Spleen (tissue), 11 donors: ENCODE data around the gene RXYLT1. TPM values are rescaled to one million over a fixed set of nuclear protein-coding genes. Genes with fewer than 3 reads are reported as not detected.
A peak's percentile ranks its signal among the peaks of the same experiment; 100 is the strongest.

ENCODE experiments used
- DNase-seq: peaks from one replicate; pipeline ENCODE4 v3.0.0-alpha.2; 2020
- H3K27ac ChIP-seq, 8 donors: fragments of 200-600 bp; sonication (generic) in 7 of 8; 1 replicate in 4 of 8; 2 replicates in 4 of 8; pipeline versions ENCODE4 v1.5.0 to v1.8.0; 2016 to 2021; ENCODE audit warnings: inconsistent platforms in 4 of 8, mild to moderate bottlenecking in 4 of 8, moderate library complexity in 1 of 8
- H3K27me3 ChIP-seq, 7 donors: fragments of 200-600 bp; sonication (generic) in 6 of 7; replicated peaks in 1 of 7; 1 replicate in 4 of 7; 2 replicates in 3 of 7; pipeline versions ENCODE4 v1.5.0 to v1.8.0; 2016 to 2021; ENCODE audit warnings: inconsistent platforms in 3 of 7, mild to moderate bottlenecking in 1 of 7
- H3K36me3 ChIP-seq, 6 donors: fragments of 200-600 bp; sonication (generic) in 5 of 6; 1 replicate in 4 of 6; 2 replicates in 2 of 6; pipeline versions ENCODE4 v1.5.0 to v1.8.0; 2016 to 2021; ENCODE audit warnings: inconsistent platforms in 2 of 6
- H3K4me1 ChIP-seq, 6 donors: fragments of 200-600 bp; sonication (generic) in 5 of 6; 1 replicate in 3 of 6; 2 replicates in 3 of 6; pipeline versions ENCODE4 v1.5.0 to v1.8.0; 2016 to 2021; ENCODE audit warnings: inconsistent platforms in 3 of 6
- H3K4me3 ChIP-seq, 8 donors: fragments of 200-600 bp; sonication (generic) in 7 of 8; 1 replicate in 4 of 8; 2 replicates in 4 of 8; pipeline versions ENCODE4 v1.5.0 to v1.8.0; 2016 to 2021; ENCODE audit warnings: inconsistent platforms in 4 of 8, mild to moderate bottlenecking in 4 of 8, moderate library complexity in 2 of 8
- H3K9me3 ChIP-seq, 8 donors: fragments of 200-600 bp; sonication (generic) in 7 of 8; 1 replicate in 4 of 8; 2 replicates in 4 of 8; pipeline versions ENCODE4 v1.5.0 to v1.8.0; 2016 to 2021; ENCODE audit warnings: inconsistent platforms in 4 of 8
- CTCF ChIP-seq, 11 experiments: fragments of 200-600 bp in 7 of 11; fragments of 450-650 bp in 4 of 11; sonication (generic) in 4 of 11; IDR thresholded peaks in 8 of 11; conservative IDR thresholded peaks in 3 of 11; 1 replicate in 7 of 11; 2 replicates in 4 of 11; pipeline versions ENCODE4 v1.4.0 to v1.8.0; 2016 to 2021; ENCODE audit warnings: antibody characterized with exemption in 11 of 11, inconsistent platforms in 4 of 11, mild to moderate bottlenecking in 1 of 11
- POLR2A ChIP-seq, 3 donors: fragments of 450-650 bp; IDR thresholded peaks; one replicate each; pipeline ENCODE4 v1.5.1; 2017; ENCODE audit warnings: antibody characterized with exemption in 3 of 3, mild to moderate bottlenecking in 1 of 3
- POLR2AphosphoS5 ChIP-seq, 3 donors: sonication (generic); formaldehyde crosslinking; IDR thresholded peaks; one replicate each; pipeline ENCODE4 v1.5.1; 2017; ENCODE audit warnings: antibody characterized with exemption in 3 of 3
- WGBS, 5 donors: extraction: QIAGEN DNeasy Blood & Tissue Kit in 3 of 5; methylation state at CpG; one replicate each; pipeline versions ENCODE4 v1.1.5 to v1.1.7; 2013 to 2018; 5-methylcytosine and 5-hydroxymethylcytosine counted together
- intact Hi-C: fragments of 100-400 bp; cut with DNase I; formaldehyde crosslinking; loops from one replicate; pipeline ENCODE4 v1.15.0; 2023; ENCODE audit warnings: low total_unique reads
- polyA plus RNA-seq, 3 donors: library from polyadenylated mRNA; stranded (reverse); fragments of 200-250 nt; gene quantifications; one replicate each; pipeline ENCODE4 v1.2.1, GENCODE V29; 2013
- total RNA-seq, 7 donors: library from RNA; depleted of rRNA in 3 of 7; stranded (reverse); fragments of >200 nt in 3 of 7; fragmentation: NEBNext Ultra II Directional in 4 of 7; extraction: Animal tissue kit (Norgen Biotek cat#: 25700) in 4 of 7; gene quantifications; one replicate each; pipeline versions ENCODE4 v1.1.0 to v1.2.1, GENCODE V29; 2016 to 2021
- donor health status: healthy with polysubstance abuse.
- donor health status: DM: no; HTN: no; CAD: no; lungs with moderate emphysema.
- donor health status: DM: no; HTN: no; CAD: no.
- donor health status: Bipolar disorder and iron deficiency.
- donor health status: healthy.
- donor health status: DM: no; HTN: no; CAD: no.
- donor health status: DM: yes; HTN: yes; CAD: no.

RXYLT1 gene
- total and polyA plus RNA-seq, 10 donors = 9.2 to 23.0 (median 15.9) TPM

DNA sequence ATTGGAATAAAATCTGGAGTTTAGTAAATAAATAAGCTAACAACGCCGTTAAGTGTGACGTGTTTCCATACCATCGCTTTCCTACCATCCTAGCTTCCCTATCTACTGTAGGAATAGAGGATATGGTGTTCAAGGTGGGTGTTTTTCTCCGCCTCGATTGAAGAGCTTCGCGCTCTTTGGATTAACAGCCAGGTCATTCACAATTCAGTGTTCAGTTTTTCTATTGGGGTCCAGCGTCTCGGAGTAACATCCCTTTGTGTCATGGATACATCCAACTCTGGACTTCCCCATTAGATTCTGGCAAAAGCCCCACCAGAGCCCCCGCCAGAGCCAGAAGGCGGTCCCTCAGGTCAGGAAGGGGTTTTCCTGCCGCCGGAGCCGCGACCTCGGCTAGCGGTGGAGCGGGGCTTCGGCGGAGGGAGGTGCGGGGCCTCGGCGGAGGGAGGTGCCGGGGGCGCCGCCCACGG is 63.6 kb downstream of the RXYLT1 start:
- peaks cover 3 to 49% (median 23%) of the 10 kb centered on the region in 6 donors for H3K4me1 ChIP-seq
- peaks cover 0 to 28% (median 4%) of the 10 kb centered on the region in 7 donors for H3K27me3 ChIP-seq
- 11 to 35% (median 13%) methylated on average over 12 to 28 of the region's 28 CpGs for WGBS, 5 donors
- H3K36me3 ChIP-seq = no peaks in the 10 kb centered on the region
- intact Hi-C loops = loop anchor here (5.0 kb wide), 2 partner anchors 339 to 414 kb away; no protein-coding TSS in a partner anchor
- TF ChIP-seq POLR2AphosphoS5 (IDR thresholded peaks at IDR 0.05) = no peak
- no peaks in the 10 kb centered on the region for H3K9me3 ChIP-seq
- DNase-seq = no peak
- H3K4me3 ChIP-seq = peak overlapping the region; percentile 39 to 96 (median 73)
- peak overlapping the region; percentile 39 to 93 (median 89) for H3K27ac ChIP-seq

DNA sequence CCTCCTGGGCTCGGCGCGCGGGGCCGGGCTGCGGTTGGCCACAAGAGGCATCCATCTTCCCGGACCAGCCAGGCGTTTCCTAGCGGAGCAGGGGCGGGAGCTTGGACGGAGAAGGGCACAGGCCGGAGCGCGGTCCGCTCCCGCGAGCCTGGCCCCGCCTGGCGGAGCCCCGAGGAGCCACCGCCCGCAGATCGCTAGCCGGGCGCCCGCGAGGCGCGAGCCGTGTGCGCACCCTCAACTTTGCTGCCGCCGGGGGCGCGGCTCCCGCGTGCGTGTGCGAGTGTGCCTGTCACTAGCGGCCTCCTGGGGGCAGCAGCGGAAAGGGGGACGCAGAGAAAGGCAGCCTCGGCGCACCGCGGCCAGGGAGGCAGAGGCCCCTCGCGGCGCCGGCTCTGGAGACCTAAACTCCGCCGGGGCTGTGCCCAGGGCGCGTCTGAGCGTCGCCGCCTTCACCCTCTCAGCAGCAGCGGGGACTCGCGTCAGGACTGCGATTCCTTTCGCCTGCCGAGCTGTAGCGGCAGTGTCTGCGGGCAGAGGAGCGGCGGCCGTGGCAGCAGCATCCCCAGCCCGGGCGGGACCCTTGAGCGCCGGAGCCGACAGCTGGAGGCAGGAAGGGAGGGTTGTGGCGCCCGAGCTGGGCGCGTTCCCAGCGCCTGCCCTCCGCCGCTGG is 64.1 kb downstream of the RXYLT1 start:
- no peaks in the 10 kb centered on the region for H3K9me3 ChIP-seq
- 0 to 1% (median 0%) methylated on average over 24 to 80 of the region's 80 CpGs for WGBS, 5 donors
- DNase-seq = peak; percentile 94
- peak overlapping the region; percentile 39 to 96 (median 73) for H3K4me3 ChIP-seq
- H3K27me3 ChIP-seq = peaks cover 0 to 28% (median 4%) of the 10 kb centered on the region in 7 donors
- peak overlapping the region; percentile 64 to 93 (median 89) for H3K27ac ChIP-seq
- intact Hi-C loops = loop anchor here (5.0 kb wide), 2 partner anchors 338 to 413 kb away; no protein-coding TSS in a partner anchor
- H3K4me1 ChIP-seq = peaks cover 3 to 54% (median 23%) of the 10 kb centered on the region in 6 donors
- no peaks in the 10 kb centered on the region for H3K36me3 ChIP-seq
- TF ChIP-seq POLR2AphosphoS5 (IDR thresholded peaks at IDR 0.05) (peak; percentile 66 to 87 (median 85)), CTCF (IDR thresholded peaks at IDR 0.05 in 8 of 11, conservative IDR thresholded peaks at IDR 0.05 in 3 of 11) (peak; percentile 57 to 97 (median 89)), POLR2A (IDR thresholded peaks at IDR 0.05) (no peak)

GRCh38 chr12:63844391-63845341 is 65.0 kb downstream of the RXYLT1 start, which contains the start of gene SRGAP1:
Gene SRGAP1, plus strand, starts transcription at chr12:63844700. Its CDS starts 117 bp downstream, at chr12:63844817.
- WGBS, 5 donors = 3 to 5% (median 4%) methylated on average over 43 to 52 of the region's 52 CpGs
- intact Hi-C loops = loop anchor here (5.0 kb wide), 2 partner anchors 338 to 413 kb away; no protein-coding TSS in a partner anchor
- Histone ChIP-seq H3K4me3 (peak within 1 kb of the TSS; percentile 39 to 96 (median 73)), H3K27ac (peak within 1 kb of the TSS; percentile 64 to 93 (median 89)), H3K27me3 (peaks cover 0 to 28% (median 4%) of the 10 kb centered on the region in 7 donors), H3K36me3 (no peaks in the 10 kb centered on the region), H3K4me1 (peaks cover 3 to 57% (median 23%) of the 10 kb centered on the region in 6 donors), H3K9me3 (no peaks in the 10 kb centered on the region)
- TF ChIP-seq CTCF (IDR thresholded peaks at IDR 0.05 in 8 of 11, conservative IDR thresholded peaks at IDR 0.05 in 3 of 11) (no peak), POLR2AphosphoS5 (IDR thresholded peaks at IDR 0.05) (peak in 2 of 3 donors; percentile 4 to 37), POLR2A (IDR thresholded peaks at IDR 0.05) (no peak)
- DNase-seq = peak; percentile 87

- H3K4me1 ChIP-seq = peaks cover 3 to 57% (median 23%) of the 10 kb centered on the region in 6 donors
- H3K9me3 ChIP-seq = no peaks in the 10 kb centered on the region
- H3K27me3 ChIP-seq = peaks cover 0 to 28% (median 4%) of the 10 kb centered on the region in 7 donors
- 48 to 75% (median 55%) methylated on average over 2 of the region's 2 CpGs for WGBS, 5 donors
- DNase-seq = no peak
- intact Hi-C loops = no loop called here
- H3K4me3 ChIP-seq = peak overlapping the region in 5 of 8 donors; percentile 62 to 96 (median 75)
- no peaks in the 10 kb centered on the region for H3K36me3 ChIP-seq
- H3K27ac ChIP-seq = no peak overlapping the region
- no peak for TF ChIP-seq CTCF (IDR thresholded peaks at IDR 0.05 in 8 of 11, conservative IDR thresholded peaks at IDR 0.05 in 3 of 11)
- TF ChIP-seq POLR2A (IDR thresholded peaks at IDR 0.05) = no peak
- TF ChIP-seq POLR2AphosphoS5 (IDR thresholded peaks at IDR 0.05) = no peak
These were observed 66.0 kb downstream of the RXYLT1 start for GRCh38 chr12:63845726-63846125.
